SH-SY5Y (cell line): ENCODE results near the gene KRTAP4-7.

Experiments
- GATA2 ChIP-seq: IDR thresholded peaks from 2 replicates; pipeline ENCODE4 v1.6.1; 2011; ENCODE audit warnings: mild to moderate bottlenecking, low read depth, low read length
- GATA3 ChIP-seq: IDR thresholded peaks from 2 replicates; pipeline ENCODE4 v1.6.1; 2011; ENCODE audit warnings: low read depth, mild to moderate bottlenecking, low read length, moderate library complexity

DNA sequence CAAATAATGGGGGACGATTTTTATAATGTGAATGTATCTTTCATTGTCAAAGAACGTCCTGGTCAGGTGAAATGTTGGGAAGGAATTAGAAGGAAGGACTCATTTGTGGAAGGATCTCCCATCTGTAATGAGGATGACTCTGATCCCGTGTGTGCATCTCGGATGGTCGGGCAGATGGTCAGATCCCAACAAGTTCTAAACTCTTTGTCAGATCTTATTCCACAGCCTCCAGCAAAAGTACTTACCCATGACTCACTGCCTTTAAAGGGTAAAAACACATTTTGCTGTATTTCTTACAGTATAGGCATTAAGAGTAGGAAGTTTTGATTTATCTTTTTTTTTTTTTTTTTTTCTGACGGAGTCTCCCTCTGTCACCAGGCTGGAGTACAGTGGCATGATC lies 14.5 kb downstream of the KRTAP4-7 start:
- no peak for TF ChIP-seq GATA2
- no peak for TF ChIP-seq GATA3
